IPS-11a (cell line): Measurements from ENCODE around the gene TDRD10.
A peak's percentile ranks its signal among the peaks of the same experiment; 100 is the strongest.

Source experiments
- H3K4me3 ChIP-seq: one replicate; pipeline ENCODE4 v1.5.1; 2013; ENCODE audit warnings: low read depth, low read length, control low read depth

The TDRD10 gene

DNA sequence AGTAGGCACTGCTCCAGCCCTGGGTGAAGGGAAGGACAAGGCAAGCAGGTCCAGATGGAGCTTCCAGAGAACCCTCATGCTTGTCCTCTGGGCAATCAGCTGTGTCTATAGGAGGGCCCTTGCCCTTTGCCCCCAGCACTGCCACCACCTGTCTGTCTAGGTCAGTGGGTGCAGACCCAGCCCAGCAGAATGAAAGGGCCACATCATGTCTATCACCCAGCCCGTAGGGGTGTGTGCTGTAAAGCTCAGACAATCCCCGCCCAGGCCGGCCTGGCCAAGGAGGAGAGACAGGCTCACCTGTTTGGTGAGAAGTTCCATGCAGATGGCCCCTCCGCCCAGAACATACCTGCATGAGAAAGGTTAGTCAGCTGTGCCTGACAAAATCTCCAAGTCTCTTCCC is 49.5 kb downstream of the TDRD10 start:
- H3K4me3 ChIP-seq = no peak overlapping the region

- H3K4me3 ChIP-seq = no peak overlapping the region
These were observed 50.0 kb downstream of the TDRD10 start for GRCh38 chr1:154552036-154552435.

DNA sequence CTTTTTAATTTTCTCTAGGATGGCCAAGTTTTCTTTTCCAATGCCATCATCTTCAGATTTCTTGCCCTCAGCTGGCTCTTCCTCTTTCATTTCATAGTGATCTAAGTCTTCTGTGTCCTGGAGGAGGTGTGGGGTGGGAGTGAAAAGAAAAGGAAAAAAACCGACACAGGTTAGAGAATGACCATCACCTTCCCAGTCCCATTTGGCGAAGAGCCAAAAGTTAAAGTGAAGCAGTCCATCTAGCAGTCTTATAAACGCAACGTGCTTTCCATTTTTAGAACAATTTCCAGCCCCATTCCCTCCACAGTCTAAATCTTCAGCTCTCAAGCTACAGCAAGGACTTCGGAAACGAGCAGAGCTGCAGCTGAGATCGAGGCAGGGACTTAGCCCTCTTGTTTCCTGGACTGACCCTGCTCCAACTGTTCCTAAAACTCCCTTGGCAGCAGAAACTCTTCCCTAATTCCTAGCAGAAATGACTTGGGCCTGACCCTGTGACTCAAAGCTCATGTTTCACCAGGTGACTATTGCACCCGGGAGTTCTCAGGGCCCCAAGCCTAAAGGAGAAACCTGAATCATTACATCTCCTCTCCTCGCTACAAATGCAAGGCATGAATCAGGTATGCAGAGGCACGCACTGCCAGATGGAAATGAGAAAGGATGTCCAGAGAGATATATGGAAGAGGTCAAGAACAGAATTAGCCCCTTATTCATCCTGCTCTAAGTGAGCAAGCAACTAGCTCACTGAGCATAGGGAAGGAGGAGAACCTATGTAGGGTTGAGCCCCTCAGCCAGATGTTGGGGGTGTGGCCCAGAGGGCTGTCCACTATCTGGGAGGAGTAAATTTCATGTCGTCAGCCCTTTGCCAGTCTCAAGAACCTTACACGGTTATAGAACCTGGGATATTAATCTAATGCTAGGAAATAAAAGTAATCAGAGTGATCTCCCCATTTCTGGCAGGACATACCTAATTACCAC is 51.3 kb downstream of the TDRD10 start:
- no peak overlapping the region for H3K4me3 ChIP-seq

DNA sequence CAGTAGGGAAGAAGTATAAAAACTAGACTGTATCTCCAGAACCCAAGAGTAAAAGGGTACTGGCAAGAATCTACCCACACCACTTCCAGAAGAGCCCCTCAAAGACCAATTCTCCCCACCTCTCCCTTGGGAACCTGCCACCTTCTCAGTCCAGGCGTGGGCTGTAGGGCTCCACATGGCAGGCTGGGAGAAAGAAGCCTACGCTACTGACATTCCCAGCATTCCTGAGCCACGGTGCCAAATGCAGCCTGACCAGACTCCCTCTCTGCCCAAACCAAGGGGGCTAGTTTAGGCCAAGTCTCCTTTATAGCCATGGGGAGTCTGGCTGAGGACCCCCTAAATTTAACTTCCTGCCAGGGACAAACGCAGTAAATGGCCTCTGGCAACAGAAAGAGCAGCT is 54.4 kb downstream of the TDRD10 start:
- no peak overlapping the region for H3K4me3 ChIP-seq

GRCh38 chr1:154557248-154557938 is 55.4 kb downstream of the TDRD10 start:
- peak overlapping the region; percentile 56 for H3K4me3 ChIP-seq

DNA sequence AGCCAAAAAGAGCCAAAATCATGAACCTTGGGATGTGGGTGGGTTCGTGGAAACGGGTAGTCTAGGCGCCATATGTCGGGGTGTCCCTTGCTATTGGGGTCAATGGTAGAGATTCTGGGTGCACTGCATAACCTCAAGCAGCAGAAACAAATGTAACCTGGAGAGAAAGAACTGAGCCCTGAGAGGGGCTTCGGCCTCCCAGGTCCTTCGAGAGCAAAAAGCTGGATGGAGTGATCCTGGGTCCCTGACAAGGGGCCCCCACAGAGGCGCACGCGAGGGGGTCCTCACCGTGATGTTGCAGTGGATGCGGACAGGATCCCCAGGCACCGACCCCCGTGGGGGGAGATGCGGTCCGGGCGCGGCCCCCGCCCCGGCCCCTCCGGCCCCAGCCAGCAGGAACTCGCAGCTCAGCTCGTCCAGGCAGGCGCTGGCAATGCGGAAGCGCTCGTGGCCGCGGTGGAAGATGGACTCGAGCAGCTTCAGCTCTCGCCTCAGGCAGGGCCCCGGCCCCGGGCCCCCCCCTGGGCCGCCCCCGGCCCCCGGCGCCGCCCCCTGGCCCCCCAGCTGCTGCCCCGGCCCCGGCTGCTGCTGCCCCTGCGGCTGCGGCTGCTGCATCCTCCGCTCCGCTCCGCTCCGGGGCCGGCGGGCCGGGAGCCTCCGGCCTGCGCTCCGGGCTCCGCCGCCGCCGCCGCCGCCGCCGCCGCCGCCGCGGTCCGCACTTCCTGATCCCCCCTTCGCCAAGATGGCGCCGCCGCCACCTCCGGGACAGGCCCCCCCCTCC is 56.1 kb downstream of the TDRD10 start, which contains the start of gene UBE2Q1:
TSS of gene UBE2Q1 (minus strand) at position 724 of the 781 bp plus-strand sequence. CDS start at position 615, 109 bp downstream.
- H3K4me3 ChIP-seq = peak within 1 kb of the TSS; percentile 56

GRCh38 chr1:154558720-154559465 is 56.9 kb downstream of the TDRD10 start:
- peak overlapping the region; percentile 48 for H3K4me3 ChIP-seq

- H3K4me3 ChIP-seq = peak overlapping the region; percentile 48
These were observed 57.5 kb downstream of the TDRD10 start for GRCh38 chr1:154559466-154560044.

DNA sequence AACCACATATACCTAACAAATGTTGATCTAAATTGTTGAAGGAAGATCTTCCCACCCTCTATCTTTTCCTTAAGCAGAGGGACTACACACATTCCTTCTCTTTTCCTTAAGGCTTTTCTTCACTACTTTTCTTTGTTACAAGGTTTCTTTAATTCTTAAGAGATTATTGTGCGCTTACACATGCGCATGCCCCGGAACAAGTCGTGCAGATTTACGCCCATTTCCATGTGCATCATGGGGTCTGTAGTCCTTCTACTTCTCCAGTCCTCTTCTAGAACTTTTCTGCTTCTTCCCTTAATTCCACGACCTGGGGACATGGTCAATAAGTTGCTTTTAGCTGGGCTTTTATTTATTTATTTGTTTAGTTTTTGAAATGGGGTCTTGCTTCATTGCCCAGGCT is 63.9 kb downstream of the TDRD10 start:
- H3K4me3 ChIP-seq = no peak overlapping the region

GRCh38 chr1:154567386-154568156 is 65.6 kb downstream of the TDRD10 start, which contains the start of gene CHRNB2:
Gene CHRNB2 (plus strand): TSS chr1:154567778. CDS start chr1:154568045, 267 bp downstream.
- peak within 1 kb of the TSS; percentile 72 for H3K4me3 ChIP-seq

DNA sequence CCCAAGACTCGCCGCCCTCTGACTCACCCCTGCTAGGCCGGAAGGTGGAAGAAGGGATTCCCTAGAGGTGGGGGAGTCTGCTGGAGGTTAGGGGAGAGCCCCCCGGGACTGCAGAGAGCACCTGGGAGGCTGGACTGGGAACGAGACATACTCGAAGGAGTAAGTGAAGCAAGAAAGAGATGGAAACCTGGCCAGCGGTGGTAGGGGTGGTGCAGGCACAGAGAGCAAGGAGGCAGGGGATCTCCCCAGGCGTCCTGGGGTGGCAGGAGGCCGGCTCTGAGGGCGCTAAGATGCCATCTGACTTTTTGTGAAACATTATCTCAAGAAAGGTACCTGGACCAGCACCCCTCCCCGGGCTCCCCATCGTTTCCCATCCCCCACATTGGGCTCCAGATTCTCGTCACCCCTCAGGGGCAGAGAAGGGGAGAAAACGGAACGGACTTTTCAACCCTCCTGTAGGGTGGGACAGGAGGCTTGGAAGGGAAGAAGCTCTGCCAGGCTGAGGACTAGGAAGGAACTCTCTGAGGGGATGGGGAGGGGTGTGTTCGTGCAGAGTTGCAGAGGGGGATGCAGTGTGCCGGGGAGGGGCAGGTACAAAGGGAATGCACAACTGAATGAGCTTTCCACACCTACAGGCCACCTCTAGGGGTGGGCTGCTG is 66.3 kb downstream of the TDRD10 start:
- peak overlapping the region; percentile 35 for H3K4me3 ChIP-seq

- no peak overlapping the region for H3K4me3 ChIP-seq
These were observed 69.4 kb downstream of the TDRD10 start for GRCh38 chr1:154571244-154571963.

GRCh38 chr1:154571964-154572288 is 69.9 kb downstream of the TDRD10 start:
- no peak overlapping the region for H3K4me3 ChIP-seq

- H3K4me3 ChIP-seq = no peak overlapping the region
These were observed 70.6 kb downstream of the TDRD10 start for GRCh38 chr1:154572468-154573167.

GRCh38 chr1:154573168-154573510 is 71.1 kb downstream of the TDRD10 start:
- H3K4me3 ChIP-seq = no peak overlapping the region

DNA sequence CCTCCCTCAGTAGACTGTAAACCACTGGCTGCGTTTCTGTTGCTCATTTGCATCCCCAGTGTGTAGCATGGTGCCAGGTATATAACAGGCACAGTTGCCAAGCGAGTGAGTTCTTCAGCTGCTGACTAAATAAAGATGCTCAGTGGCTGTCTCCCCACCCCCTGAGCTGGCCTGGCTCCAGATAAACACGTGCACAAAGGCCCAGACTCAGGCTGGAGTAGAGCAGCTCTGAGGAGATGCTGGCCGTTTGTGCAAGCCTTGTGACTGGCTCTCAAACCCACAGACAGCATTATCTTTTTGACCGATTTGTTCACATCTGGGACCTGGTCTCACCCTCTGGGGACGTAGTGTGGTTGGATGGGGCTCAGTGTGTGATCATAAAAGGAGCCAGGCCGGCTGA is 72.7 kb downstream of the TDRD10 start:
- no peak overlapping the region for H3K4me3 ChIP-seq

DNA sequence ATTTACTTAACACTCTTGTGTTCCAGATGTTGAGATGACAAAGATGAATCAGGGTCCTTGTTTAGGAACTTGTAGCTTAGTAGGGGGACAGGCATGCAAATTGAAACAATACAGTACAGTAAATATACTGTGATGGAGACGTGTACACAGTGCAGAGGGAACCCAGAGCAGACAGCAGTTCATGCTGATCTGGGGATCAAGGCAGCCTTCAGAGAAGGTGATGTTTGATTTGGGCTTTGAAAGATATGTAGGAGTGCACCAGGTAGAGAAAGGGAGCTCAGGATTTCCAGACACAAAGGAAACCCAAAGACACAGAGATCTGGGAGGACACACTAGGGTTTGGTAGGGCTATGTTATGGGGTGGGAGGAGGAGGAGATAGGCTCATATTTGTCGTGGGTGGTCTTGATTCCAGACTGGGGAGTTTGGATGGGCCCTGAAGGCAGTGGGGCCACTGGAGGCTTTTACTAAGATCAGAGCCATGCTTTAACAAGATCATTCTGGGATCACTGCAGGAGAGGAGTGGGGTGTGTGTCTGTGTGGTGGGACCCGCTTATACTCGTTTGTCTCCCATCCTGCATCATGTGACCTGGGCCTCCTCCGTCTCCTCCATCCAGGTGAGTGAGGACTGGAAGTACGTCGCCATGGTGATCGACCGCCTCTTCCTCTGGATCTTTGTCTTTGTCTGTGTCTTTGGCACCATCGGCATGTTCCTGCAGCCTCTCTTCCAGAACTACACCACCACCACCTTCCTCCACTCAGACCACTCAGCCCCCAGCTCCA is 73.3 kb downstream of the TDRD10 start:
- H3K4me3 ChIP-seq = no peak overlapping the region
